HG02642 (cell line): ENCODE results near the gene ESR2.
A peak's percentile ranks its signal among the peaks of the same experiment; 100 is the strongest.
"Not testable (repeated sequence)": the region's sequence is repeated elsewhere in the genome, so short reads cannot be mapped to it uniquely, and the experiment has no call there.

Experiments
- ATAC-seq: cut with Tn5 transposase; IDR thresholded peaks from one replicate; pipeline ENCODE4 v1.9.1; 2021; ENCODE audit warnings: mild to moderate bottlenecking; ENCODE audit not compliant: unreplicated experiment, poor library complexity

ESR2 gene

DNA sequence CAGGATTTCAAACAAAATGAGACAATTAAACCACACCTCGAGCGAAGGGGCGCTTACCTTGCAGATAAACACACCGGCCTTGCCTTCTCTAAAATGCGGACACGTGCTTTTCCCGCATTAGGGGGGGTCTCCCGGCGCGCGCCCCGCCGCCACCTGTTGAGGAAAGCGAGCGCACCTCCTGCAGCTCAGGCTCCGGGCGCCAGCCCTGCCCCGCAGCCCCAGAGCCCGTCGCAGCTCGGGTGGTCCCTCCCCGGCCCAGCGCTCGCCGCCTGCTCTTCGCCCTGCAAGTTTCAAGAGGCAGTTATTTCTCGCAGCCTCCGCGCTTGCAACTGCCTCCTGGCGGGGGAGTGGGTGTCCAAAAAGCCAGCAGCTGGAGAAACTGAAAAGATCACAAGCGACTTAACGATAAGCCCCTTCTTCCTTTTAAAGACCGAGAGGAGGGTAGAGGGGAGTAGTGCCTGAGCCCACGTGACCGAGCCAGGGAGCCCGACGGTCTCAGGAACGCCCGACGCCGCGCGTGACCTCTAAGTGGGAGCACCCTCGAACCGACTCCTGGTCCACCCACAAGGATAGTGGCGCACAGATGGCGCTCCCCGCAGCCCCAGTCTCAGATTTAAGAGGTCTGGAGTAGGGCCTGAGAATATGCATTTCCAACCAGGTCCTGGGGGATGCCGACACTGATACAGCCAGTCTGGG, at the start of gene ESR2:
TSS of gene ESR2 (minus strand) at position 396 of the 696 bp plus-strand sequence. CDS start 11,386 bp downstream, outside the sequence.
- peak; percentile 42 for ATAC-seq

DNA sequence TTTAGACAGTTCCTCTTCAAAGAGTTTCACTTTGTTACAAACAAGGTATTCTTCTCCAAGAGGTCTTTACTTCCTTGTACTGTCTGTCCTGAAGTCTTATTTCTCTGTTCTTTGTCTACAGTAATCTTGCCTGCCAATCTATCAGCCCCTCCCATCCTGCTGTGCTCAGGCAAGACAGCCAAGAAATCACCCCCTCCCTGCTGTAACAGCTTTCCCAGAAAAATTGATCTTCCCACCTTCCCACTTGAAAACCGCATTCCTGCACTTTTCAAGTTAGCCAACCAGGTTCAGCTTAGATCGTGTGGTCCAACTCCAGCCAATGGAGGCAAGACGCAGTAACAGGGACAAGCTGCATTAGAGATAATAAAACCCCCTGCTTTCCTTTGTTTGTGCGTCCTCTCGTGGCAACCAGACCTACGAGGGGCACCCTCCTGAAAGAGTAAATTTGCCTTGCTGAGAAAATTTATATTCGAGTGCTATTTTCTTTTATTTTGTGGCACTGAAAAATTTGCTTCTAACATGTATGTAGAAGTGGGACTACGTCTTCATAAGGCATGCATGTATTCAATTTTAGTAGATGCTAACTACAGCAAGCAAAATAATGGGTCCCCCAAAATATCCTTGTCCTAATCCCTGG, 46.5 kb upstream of the ESR2 start:
- no peak for ATAC-seq

DNA sequence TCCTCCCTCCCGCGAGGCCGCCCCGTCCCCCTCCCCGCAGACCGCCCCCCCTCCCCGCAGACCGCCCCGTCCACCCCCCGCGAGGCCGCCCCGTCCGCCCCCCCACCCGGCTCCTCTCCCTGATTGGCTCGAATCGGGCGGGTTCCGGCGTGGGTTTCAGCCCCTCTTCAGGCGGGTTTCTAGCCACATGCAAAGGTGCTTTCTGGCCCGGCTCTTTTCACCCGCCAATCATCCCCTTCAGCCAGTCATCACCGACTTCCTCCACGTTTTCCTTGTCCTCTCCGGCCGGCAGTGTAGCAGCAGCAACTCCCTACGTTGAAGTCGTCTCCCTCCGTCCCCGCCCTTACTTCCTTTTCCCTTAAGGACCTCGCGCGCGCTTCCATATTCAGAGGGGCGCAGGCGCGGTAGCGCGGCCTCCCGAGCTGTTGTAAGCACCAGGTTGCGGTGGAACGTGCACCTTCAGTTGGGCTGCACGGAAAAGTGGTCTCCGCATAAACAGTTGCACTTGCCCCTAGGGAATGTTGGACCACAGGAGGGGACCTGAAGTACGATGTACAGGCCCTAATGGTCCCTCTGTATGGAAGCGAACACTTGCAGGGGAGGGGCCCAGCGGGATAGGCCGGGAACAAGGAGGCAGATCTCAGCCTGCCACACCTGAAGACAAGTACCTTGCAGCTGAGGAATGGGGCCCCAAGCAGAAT, 44.6 kb upstream of the ESR2 start:
- ATAC-seq = peak; percentile 87

DNA sequence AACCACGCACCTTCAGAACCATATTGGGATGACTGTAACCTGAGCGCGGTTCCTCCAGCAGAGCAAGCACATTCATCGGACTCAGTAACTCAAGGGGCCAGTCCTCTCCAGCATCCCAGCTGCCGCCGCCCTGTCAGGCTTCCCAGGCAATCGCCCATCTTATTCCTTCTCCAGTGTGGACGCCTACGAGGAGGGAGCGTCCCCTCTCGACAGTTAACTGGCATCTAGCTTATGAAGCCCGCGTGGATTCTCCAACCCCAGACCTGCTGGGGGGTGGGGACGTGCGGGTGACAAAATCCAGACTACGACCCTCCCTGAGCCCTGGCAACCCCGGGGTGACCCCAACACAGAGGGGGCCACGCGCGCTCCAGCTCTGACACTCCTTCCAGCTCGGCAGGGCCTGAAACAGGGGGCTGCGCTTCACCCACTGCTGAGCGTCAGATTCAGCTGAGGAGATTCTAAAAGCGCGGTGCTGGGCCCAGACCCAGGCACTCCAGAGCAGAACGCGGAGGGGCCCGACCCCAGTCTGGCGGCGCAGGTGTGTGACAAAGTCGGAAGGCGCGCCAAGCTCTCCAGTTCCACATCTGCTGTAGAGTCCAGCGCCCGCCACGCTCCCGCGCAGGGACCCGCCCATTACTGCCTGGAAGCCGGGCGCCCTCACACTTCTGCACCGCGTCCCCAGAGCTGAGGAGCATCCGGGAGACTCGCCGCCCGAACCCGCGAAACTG, 43.9 kb upstream of the ESR2 start:
- ATAC-seq = peak; percentile 72

DNA sequence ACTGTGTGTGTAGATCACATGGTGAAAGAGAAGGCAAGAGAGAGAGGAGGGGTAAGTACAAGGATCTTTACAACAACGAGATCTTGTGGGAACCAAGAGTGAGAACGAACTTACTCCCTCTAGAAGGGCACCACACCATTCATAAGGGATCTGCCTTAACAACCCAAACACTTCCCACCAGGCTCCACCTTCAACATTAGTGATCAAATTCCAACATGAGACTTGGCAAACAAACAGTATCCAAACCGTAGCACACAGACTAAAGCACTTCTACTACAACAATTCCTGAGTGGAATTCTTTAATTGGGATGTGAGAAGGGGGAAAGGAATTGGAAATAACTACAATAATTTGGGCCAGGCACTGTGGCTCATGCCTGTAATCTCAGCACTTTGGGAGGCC, 35.0 kb upstream of the ESR2 start:
- ATAC-seq = no peak

DNA sequence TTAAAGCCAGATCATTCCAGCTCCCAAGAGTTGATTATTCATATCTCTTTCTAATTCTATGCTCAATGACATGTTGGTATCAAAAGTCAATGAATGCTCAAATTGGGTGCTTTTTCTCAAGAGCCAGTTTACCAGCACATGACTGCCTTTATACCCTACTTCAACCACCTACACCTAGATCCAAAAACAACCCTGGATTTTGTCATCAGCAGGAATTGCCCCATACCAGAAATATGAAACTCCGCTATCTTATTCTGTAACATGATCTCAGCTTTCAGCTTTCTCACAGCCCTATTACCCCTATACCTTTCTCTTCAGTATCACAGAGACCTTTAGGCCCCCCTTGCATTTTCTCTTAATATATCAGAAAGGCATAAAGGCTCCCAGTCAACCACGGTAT, 32.3 kb upstream of the ESR2 start:
- no peak for ATAC-seq

DNA sequence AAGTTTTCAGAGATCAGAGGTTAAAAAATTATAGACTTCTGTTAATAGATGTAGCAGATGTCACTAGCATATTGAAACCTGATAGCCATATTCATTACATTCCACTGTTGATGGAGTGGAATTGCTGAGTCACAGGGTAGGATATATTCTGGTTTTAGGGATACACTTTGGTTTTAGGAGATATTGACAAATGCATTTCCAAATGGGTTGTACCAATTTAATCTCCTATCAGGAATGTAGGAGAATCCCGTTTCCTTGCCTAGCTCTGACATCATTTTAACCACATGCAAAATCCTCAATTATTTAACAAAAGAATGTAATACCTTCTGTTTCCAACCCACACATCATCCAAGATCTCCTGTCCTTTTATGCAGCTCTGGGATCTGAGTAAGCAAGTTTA, 30.7 kb upstream of the ESR2 start:
- ATAC-seq = no peak

DNA sequence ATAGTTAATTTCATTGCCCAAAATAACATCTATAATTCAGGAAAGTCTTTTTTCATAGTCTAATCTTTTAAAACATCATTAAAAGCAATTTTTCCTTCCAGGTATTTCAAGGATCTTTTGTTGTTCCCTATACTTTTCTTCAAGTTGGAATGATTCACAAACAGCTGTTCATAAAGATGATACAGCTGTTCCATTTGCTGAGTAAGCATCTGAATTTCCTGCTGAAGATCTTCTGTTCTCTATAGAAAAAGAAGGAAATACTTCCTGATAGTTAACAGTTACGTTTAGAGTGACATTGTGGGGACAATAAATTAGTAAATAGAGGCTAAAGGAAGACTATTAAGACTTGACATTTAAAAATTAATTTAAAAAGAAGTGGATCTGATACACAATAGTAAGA, 30.3 kb upstream of the ESR2 start:
- ATAC-seq = no peak

DNA sequence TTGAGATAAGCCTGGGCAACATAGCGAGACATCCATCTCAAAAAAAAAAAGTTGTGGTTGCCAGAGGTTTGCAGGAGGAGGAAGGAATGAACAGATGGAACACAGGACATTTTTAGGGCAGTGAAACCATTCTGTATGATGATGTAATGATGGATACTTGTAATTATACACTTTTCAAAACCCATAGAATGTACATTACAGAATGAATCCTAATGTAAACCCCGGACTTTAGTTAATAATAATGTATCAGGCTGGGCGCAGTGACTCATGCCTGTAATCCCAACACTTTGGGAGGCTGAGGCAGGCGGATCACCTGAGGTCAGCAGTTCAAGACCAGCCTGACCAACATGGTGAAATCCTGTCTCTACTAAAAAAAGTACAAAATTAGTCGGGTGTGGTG, 26.2 kb upstream of the ESR2 start:
- ATAC-seq = not testable (repeated sequence)

DNA sequence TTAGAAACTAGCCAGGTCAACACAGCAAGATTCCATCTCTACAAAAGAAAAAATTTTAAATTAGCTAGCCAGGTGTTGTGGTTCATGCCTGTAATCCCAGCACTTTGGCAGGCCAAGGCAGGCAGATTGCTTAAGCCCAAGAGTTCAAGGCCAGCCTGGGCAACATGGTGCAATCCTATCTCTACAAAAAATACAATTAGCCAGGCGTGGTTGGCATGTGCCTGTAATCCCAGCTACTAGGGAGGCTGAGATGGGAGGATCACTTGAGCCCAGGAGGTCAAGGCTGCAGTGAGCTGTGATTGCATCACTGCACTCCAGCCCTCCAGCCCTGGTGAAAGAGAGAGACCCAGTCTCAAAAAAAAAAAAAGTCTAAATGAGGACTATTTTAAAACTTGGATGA, 24.5 kb upstream of the ESR2 start:
- ATAC-seq = not testable (repeated sequence)

DNA sequence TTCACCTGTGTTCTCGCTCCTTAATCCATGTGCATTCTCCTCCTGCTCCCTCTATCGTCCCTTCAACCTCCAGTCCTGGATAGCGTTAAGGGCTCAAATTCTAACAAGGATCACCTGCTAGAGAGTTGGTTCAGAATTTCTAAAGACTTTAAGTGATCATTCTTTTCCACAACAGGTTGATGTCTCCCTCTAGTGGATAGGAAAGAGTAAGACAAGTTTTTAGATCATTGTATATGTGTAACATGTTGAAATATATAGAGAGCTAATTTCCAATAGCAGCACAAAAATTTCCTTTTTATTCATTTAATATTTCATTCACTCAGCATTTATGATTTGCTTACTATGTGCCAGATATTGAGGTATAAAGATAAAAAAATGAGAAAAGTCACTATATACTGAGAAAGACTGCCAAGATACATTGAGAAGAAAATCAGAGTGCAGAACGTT, 9.3 kb upstream of the ESR2 start:
- no peak for ATAC-seq

DNA sequence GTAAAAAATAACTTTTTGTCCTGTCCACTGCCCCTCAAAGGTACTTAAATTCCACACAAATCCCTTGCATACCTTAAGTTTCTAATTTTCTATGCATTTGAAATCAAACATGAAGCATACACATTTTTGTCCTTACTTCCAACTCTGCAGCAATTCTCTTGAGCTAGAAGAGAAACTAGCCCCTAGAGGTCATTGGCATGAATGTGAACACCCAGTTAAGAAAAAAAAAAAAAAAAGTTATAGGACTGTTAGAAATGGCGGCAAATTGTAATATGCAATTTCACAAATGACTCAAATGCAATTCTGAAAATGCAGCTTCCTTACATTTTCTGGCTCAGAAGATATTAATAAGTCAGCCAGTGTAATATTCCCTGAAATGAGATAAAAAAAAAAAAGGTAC, 4.6 kb upstream of the ESR2 start:
- no peak for ATAC-seq

DNA sequence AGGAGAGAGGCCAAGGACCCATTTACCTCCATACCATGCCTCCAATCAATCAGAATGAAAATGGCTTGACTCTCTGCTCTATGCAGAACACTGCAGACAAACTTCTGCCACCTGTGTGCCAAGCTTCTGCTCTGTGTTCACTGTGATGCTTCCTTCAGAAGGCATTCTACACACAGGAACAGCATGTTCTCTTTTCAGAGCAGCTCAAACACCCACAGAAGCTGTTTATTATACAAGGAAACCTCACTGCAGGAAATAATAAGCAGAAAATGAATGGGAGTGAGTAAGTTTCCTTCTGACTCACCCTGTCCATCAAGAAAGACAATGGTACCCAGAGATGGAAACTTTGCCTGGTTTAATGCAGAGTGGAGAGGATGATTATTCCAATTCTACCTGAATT, 2.4 kb upstream of the ESR2 start:
- ATAC-seq = no peak

DNA sequence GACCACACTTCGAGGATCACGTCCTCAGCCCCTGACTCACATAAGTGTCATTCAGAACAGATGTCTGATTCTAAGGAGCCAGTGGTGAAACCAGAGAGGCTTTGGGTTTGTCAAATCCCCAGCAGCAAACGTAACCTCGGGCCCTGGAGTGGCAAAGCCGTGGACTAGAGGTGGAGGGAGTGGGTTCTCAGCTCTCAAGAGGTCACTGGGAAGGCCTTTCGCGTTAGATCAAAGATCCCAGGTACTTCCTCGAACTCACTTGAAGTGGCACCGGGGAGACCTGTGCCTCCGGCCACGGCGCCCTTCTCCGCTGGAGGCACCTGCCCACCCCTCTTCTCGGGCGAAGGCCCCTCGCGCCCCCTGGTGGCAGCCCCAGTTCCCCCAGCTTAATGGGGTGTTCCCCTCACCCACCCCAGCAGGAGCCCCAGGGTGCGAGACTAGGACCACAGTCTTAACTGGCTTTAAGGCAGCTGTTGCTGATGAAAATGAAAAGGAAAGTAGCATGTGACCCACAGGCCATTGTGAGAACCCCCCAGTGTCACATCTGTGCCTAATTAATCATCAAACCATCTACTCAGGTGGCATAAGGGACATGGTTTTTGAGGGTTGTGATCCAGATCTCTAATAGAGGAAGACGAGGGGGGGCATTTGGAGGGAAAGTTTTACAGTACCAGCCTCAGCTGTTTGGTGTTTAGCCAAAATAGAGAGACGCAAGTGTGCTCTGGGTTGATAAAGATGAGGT, 672 bp upstream of the ESR2 start:
- ATAC-seq = peak; percentile 81

DNA sequence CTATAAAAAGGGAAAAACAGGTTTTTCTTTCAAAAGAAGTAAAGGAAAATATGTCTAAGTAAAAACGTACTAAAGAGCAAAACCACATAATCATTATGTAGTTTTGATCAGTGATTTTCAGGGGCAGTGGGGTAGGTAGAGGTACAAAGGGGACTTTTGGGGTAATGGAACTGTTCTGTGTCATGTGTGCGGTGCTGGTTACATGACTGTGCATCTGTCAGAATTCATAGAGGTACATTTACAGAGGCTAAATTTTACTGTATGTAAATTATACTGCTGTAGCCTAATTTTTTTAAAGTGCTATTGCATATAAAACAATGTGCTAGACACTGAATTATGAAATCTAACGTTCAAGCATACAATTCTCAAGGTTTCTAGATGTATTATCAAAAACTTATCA, 2.0 kb downstream of the ESR2 start:
- ATAC-seq = no peak

DNA sequence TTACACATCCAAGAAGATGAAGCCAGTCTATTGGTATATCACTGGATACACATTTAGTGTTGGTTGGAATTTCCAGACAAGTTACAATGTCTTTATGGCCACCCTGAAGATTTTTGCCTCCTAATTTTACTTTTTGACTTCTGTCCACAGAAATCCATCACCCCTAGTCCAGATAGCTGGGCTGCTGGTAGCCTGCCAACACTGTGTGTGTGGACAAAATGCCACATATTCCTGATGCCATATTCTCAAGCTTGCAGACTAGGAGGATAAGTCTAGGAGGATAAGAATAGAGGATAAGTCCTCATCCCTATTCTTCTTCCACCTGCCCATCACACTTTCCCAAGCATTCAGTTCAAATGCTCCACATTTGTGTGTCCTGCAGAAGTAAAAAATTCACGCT, 4.6 kb downstream of the ESR2 start:
- no peak for ATAC-seq

DNA sequence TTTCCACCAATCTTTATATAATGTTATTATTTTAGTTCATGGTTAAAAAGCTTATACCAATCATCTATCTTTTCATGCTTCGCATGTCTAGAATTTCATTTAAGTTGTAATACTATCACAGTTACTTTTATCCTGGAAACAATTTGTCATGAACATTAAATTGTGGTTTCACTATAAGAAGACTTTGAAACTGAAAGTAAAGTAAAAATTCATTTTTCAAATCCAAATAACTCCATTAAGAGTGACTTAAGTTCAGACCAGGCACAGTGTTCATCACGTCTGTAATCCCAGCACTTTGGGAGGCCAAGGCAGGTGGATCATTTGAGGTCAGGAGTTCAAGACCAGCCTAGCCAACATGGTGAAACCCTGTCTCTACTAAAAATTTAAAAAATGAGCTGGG, 12.4 kb downstream of the ESR2 start:
- no peak for ATAC-seq

DNA sequence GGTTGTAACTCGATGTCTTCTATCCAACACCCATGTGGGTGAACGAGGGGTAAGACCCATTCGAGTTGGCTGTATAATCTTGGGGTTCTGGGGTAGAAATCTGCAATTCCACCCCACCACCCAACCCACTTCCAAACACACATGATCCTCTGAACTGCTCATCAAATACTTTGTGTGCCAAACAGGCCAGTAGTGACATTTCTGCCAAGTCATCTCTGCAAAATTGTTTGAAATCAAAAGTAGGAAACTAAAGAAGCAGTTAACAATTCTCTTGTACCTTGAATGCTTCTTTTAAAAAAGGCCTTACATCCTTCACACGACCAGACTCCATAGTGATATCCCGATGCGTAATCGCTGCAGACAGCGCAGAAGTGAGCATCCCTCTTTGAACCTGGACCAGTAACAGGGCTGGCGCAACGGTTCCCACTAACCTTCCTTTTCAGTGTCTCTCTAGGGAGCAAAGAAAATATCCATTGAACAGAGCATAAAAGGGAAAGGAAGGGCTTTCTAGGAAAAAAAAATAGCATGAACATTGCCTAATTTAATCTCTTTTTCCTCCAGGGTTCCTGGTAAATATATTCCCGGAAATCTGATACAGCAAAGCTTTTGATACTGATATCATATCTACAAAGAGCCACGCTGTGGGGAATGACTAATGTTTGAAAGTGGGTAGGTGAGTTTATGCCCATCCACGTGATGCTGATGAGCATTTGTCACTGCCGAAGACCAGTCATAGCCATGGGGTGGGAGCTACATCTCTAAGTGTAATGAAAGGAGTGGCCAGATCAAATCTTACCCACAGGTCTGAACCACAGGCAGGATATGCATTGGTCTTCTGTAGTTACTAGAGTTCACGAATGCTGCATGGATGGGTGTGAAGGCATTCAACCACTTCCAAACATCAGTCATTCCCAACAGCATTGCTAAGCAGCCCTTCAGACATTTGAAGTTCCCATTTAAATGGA, 14.2 kb downstream of the ESR2 start:
- ATAC-seq = no peak

DNA sequence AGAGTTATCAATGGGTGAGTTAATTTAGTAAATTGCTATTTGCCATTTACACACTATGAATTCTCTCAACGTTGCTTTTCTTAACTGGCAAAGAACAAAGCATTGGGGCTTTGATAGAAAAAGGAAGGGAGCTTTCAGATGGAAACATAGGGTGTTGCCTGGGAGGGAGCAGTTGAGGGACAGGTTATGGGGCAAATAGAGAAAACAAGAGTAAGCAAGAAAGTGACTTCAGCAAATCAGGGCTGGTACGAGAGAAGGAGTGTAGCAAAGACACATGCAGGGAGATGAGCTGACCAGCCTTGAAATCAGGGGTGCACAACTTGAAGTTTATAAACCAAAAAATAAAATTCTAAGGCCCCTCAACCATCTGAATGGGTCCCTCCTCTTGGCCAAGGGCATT, 15.7 kb downstream of the ESR2 start:
- ATAC-seq = no peak
